ENCODE data around the gene TRIM29.

The TRIM29 gene

GRCh38 chr11:120062561-120062930 is 75.4 kb downstream of the TRIM29 start:
- no peak overlapping the region for H2BK12ac ChIP-seq (ENCODE audit: low read length in 2 of 2)
- H3K9me3 ChIP-seq (ENCODE audit: control insufficient read depth, low read length) = no peaks in the 10 kb centered on the region
- peaks cover 1% of the 10 kb centered on the region for H3K4me1 ChIP-seq (ENCODE audit: control insufficient read depth, insufficient read depth, low read depth, low read length)
- no peak overlapping the region for H2AFZ ChIP-seq (ENCODE audit: low read depth, low read length)
- H2BK15ac ChIP-seq (ENCODE audit: low read depth, poor library complexity, severe bottlenecking) = no peak overlapping the region
- no peaks in the 10 kb centered on the region for H3K79me1 ChIP-seq (replicated peaks; ENCODE audit: low read length, poor library complexity, severe bottlenecking)
- no peaks in the 10 kb centered on the region for H3K36me3 ChIP-seq (ENCODE audit: control insufficient read depth in 1 of 2, insufficient read depth in 2 of 2, low read depth in 1 of 2, low read length in 2 of 2)
- no peak overlapping the region for H3K4me3 ChIP-seq (ENCODE audit: insufficient read depth in 1 of 2, low read depth in 1 of 2, low read length in 2 of 2)
- DNase-seq = no peak
- no peak overlapping the region for H3K4me2 ChIP-seq (ENCODE audit: low read length, poor library complexity, severe bottlenecking)
- peak overlapping the region; percentile 72 for H4K91ac ChIP-seq (ENCODE audit: low read length)
- no peak overlapping the region for H3K27ac ChIP-seq (ENCODE audit: low read length, poor library complexity, severe bottlenecking)
- H3K27me3 ChIP-seq (ENCODE audit: control insufficient read depth in 1 of 2, insufficient read depth in 1 of 2, low read length in 2 of 2) = peaks cover 53 to 82% of the 10 kb centered on the region in 2 experiments
- no peak overlapping the region for H2AK5ac ChIP-seq (ENCODE audit: low read length, severe bottlenecking)
- no peak overlapping the region for H3K14ac ChIP-seq (ENCODE audit: low read length in 2 of 2)
- no peak overlapping the region for H4K8ac ChIP-seq (ENCODE audit: low read length)
- H2BK5ac ChIP-seq (ENCODE audit: low read depth, low read length, poor library complexity, severe bottlenecking) = no peak overlapping the region
- WGBS = 77% methylated on average over 4 of the region's 7 CpGs
- no peak overlapping the region for H2BK120ac ChIP-seq (ENCODE audit: low read depth, low read length)
- no peak overlapping the region for H3K18ac ChIP-seq (ENCODE audit: low read depth in 1 of 2, low read length in 2 of 2)
- no peak overlapping the region for H3K23ac ChIP-seq (ENCODE audit: low read length in 2 of 2)
- no peak overlapping the region for H3K4ac ChIP-seq (ENCODE audit: low read depth in 1 of 2, low read length in 2 of 2)
- no peak overlapping the region for H3K9ac ChIP-seq (ENCODE audit: low read length)

GRCh38 chr11:120061761-120062560 is 76.0 kb downstream of the TRIM29 start:
- 67% methylated on average over 24 of the region's 28 CpGs for WGBS

More at GRCh38 chr11:120061761-120062560, 76.0 kb downstream of the TRIM29 start:
- no peaks in the 10 kb centered on the region for H3K9me3 ChIP-seq (ENCODE audit: control insufficient read depth, low read length)
- no peak overlapping the region for H3K27ac ChIP-seq (ENCODE audit: low read length, poor library complexity, severe bottlenecking)
- H2BK15ac ChIP-seq (ENCODE audit: low read depth, poor library complexity, severe bottlenecking) = no peak overlapping the region
- no peak overlapping the region for H3K9ac ChIP-seq (ENCODE audit: low read length)
- H3K4me3 ChIP-seq (ENCODE audit: insufficient read depth in 1 of 2, low read depth in 1 of 2, low read length in 2 of 2) = no peak overlapping the region
- no peaks in the 10 kb centered on the region for H3K79me1 ChIP-seq (replicated peaks; ENCODE audit: low read length, poor library complexity, severe bottlenecking)
- no peak overlapping the region for H2AFZ ChIP-seq (ENCODE audit: low read depth, low read length)
- no peak overlapping the region for H2BK12ac ChIP-seq (ENCODE audit: low read length in 2 of 2)
- no peak overlapping the region for H4K8ac ChIP-seq (ENCODE audit: low read length)
- no peak overlapping the region for H3K4ac ChIP-seq (ENCODE audit: low read depth in 1 of 2, low read length in 2 of 2)
- H3K18ac ChIP-seq (ENCODE audit: low read depth in 1 of 2, low read length in 2 of 2) = no peak overlapping the region
- no peak overlapping the region for H2BK5ac ChIP-seq (ENCODE audit: low read depth, low read length, poor library complexity, severe bottlenecking)
- H3K27me3 ChIP-seq (ENCODE audit: control insufficient read depth in 1 of 2, insufficient read depth in 1 of 2, low read length in 2 of 2) = peaks cover 59 to 76% of the 10 kb centered on the region in 2 experiments
- H3K4me2 ChIP-seq (ENCODE audit: low read length, poor library complexity, severe bottlenecking) = no peak overlapping the region
- peaks cover 1% of the 10 kb centered on the region for H3K4me1 ChIP-seq (ENCODE audit: control insufficient read depth, insufficient read depth, low read depth, low read length)
- peak overlapping the region in 1 of 2 experiments; percentile 7 for H3K14ac ChIP-seq (ENCODE audit: low read length in 2 of 2)
- no peak overlapping the region for H2BK120ac ChIP-seq (ENCODE audit: low read depth, low read length)
- no peak overlapping the region for H4K91ac ChIP-seq (ENCODE audit: low read length)
- H2AK5ac ChIP-seq (ENCODE audit: low read length, severe bottlenecking) = no peak overlapping the region
- no peak overlapping the region for H3K23ac ChIP-seq (ENCODE audit: low read length in 2 of 2)
- no peak for DNase-seq
- no peaks in the 10 kb centered on the region for H3K36me3 ChIP-seq (ENCODE audit: control insufficient read depth in 1 of 2, insufficient read depth in 2 of 2, low read depth in 1 of 2, low read length in 2 of 2)
